HepG2 (cell line): Measurements from ENCODE around the gene RAB28. TPM values are rescaled to one million over a fixed set of nuclear protein-coding genes. Genes with fewer than 3 reads are reported as not detected.

Experiments
- ATAC-seq: fragments of 200-7000 bp; cut with Tn5 transposase; 3 replicates; pipeline ENCODE4 v1.9.1; 2020; ENCODE audit warnings: mild to moderate bottlenecking, moderate library complexity
- BruUV-seq: library from RNA; stranded (reverse); fragments of 400-500 nt; replicated peaks from 2 replicates; lab custom pipeline; 2021; lab: Mats Ljungman, UMichigan
- CTCF ChIA-PET: fragments of 300-600 bp; formaldehyde crosslinking; extraction: SDS; loops from one replicate; lab custom pipeline; 2021; ENCODE audit warnings: low total read pairs, inconsistent platforms, low intra/inter-chr PET ratio; lab: Yijun Ruan, JAX
- POLR2A ChIA-PET: fragments of 350-600 bp; sonication (Branson Sonifier 250); formaldehyde crosslinking; loops from one replicate; lab custom pipeline; 2020; ENCODE audit warnings: antibody characterized with exemption, inconsistent platforms; lab: Yijun Ruan, JAX
- DNase-seq: peaks from one replicate; pipeline ENCODE4 v3.0.0-alpha.2; 2015; ENCODE audit warnings: low spot score
- FAIRE-seq: peaks from 3 replicates; lab custom pipeline; 2011; peaks lifted over from hg19 to GRCh38; lab: Jason Lieb, UNC
- H2AFZ ChIP-seq: one replicate; pipeline ENCODE4 v1.6.1; 2011; ENCODE audit warnings: low read length, inconsistent platforms
- H3K27ac ChIP-seq: fragments of 300-600 bp; 3 replicates; pipeline ENCODE4 v1.8.0; 2011; ENCODE audit warnings: mixed run types, mild to moderate bottlenecking, mixed read lengths, low read length, inconsistent platforms; ENCODE audit not compliant: insufficient read depth; ENCODE audit errors: extremely low read length
- H3K27me3 ChIP-seq, 2 experiments: fragments of 200-600 bp in 1 of 2; 2 replicates in 1 of 2; 3 replicates in 1 of 2; pipeline versions ENCODE4 v1.6.0 to v1.8.0; 2011; ENCODE audit warnings: low read length in 2 of 2, mild to moderate bottlenecking in 2 of 2, moderate library complexity in 2 of 2, inconsistent platforms in 1 of 2; ENCODE audit not compliant: insufficient read depth in 2 of 2, control insufficient read depth in 1 of 2
- H3K36me3 ChIP-seq, 2 experiments: fragments of 200-600 bp in 1 of 2; replicated peaks in 1 of 2; 2 replicates in 1 of 2; 3 replicates in 1 of 2; pipeline versions ENCODE4 v1.5.1 to v1.8.0; 2011; ENCODE audit warnings: low read length in 2 of 2, inconsistent platforms in 1 of 2; ENCODE audit not compliant: insufficient read depth in 2 of 2, control insufficient read depth in 1 of 2
- H3K4me1 ChIP-seq: 2 replicates; pipeline ENCODE4 v1.5.1; 2012; ENCODE audit warnings: low read length, inconsistent platforms; ENCODE audit not compliant: insufficient read depth
- H3K4me2 ChIP-seq: 2 replicates; pipeline ENCODE4 v1.6.0; 2011; ENCODE audit warnings: low read depth, low read length, inconsistent platforms
- H3K4me3 ChIP-seq, 3 experiments: fragments of 200-600 bp in 1 of 3; sonication (generic), shearing (Covaris generic) in 1 of 3; replicated peaks in 1 of 3; 2 replicates each; pipeline ENCODE4 v1.5.1; 2011 to 2016; ENCODE audit warnings: low read length in 3 of 3, inconsistent platforms in 2 of 3, low read depth in 2 of 3, mild to moderate bottlenecking in 2 of 3, control low read depth in 1 of 3, mixed read lengths in 1 of 3; ENCODE audit not compliant: insufficient read depth in 1 of 3
- H3K79me2 ChIP-seq: one replicate; pipeline ENCODE4 v1.6.1; 2011; ENCODE audit warnings: low read length, inconsistent platforms; ENCODE audit not compliant: insufficient read depth
- H3K9ac ChIP-seq: 2 replicates; pipeline ENCODE4 v1.6.0; 2011; ENCODE audit warnings: mild to moderate bottlenecking, low read depth, low read length, inconsistent platforms; ENCODE audit not compliant: insufficient read depth
- H3K9me3 ChIP-seq: 2 replicates; pipeline ENCODE4 v1.5.1; 2012; ENCODE audit warnings: mild to moderate bottlenecking, low read length
- H4K20me1 ChIP-seq: 2 replicates; pipeline ENCODE4 v1.6.0; 2011; ENCODE audit warnings: inconsistent platforms, mild to moderate bottlenecking, low read length, moderate library complexity; ENCODE audit not compliant: insufficient read depth
- AGO2 ChIP-seq: fragments of 200-400 bp; formaldehyde crosslinking; optimal IDR thresholded peaks from 2 replicates; pipeline ENCODE3; 2017; ENCODE audit warnings: mild to moderate bottlenecking, low read depth, low read length, moderate library complexity
- CENPT ChIP-seq: sonication (generic); formaldehyde crosslinking; IDR thresholded peaks from 2 replicates; pipeline ENCODE4 v1.8.0; 2022; ENCODE audit warnings: low read depth, mild to moderate bottlenecking, moderate library complexity, missing genetic modification reagents
- EED ChIP-seq: sonication (generic); formaldehyde crosslinking; IDR thresholded peaks from 2 replicates; pipeline ENCODE4 v1.5.0; 2020; ENCODE audit warnings: mild to moderate bottlenecking, missing genetic modification reagents
- KDM4B ChIP-seq: sonication (generic); formaldehyde crosslinking; IDR thresholded peaks from 2 replicates; pipeline ENCODE4 v1.4.0; 2020; ENCODE audit warnings: missing genetic modification reagents
- KLF9 ChIP-seq: IDR thresholded peaks from 2 replicates; pipeline ENCODE4 v1.6.1; 2016; ENCODE audit warnings: low read depth
- MTA1 ChIP-seq: sonication (generic); formaldehyde crosslinking; IDR thresholded peaks from 2 replicates; pipeline ENCODE4 v1.4.0; 2020; ENCODE audit warnings: missing genetic modification reagents, mild to moderate bottlenecking, borderline replicate concordance
- NFIC ChIP-seq: IDR thresholded peaks from 2 replicates; pipeline ENCODE4 v1.6.1; 2012; ENCODE audit warnings: mild to moderate bottlenecking, low read length, inconsistent platforms
- RAD21 ChIP-seq: fragments of 450-650 bp; formaldehyde crosslinking; IDR thresholded peaks from 2 replicates; pipeline ENCODE4 v1.5.0; 2020; ENCODE audit warnings: mild to moderate bottlenecking
- RAD51 ChIP-seq: fragments of 450-650 bp; IDR thresholded peaks from 2 replicates; pipeline ENCODE4 v1.6.1; 2016; ENCODE audit warnings: borderline replicate concordance
- RARG ChIP-seq: sonication (generic); formaldehyde crosslinking; IDR thresholded peaks from 2 replicates; pipeline ENCODE4 v1.4.0; 2020; ENCODE audit warnings: low read depth, mild to moderate bottlenecking, missing genetic modification reagents
- RFX5 ChIP-seq: IDR thresholded peaks from 2 replicates; pipeline ENCODE4 v1.6.1; 2011; ENCODE audit warnings: low read depth, low read length, improper control_type of control experiment
- THYN1 ChIP-seq: sonication (generic); formaldehyde crosslinking; IDR thresholded peaks from 2 replicates; pipeline ENCODE4 v1.8.1; 2023; ENCODE audit warnings: low read depth, mild to moderate bottlenecking, moderate library complexity, missing genetic modification reagents, borderline replicate concordance
- TMF1 ChIP-seq: sonication (generic); formaldehyde crosslinking; IDR thresholded peaks from 2 replicates; pipeline ENCODE4 v1.8.1; 2022; ENCODE audit warnings: low read depth, missing genetic modification reagents
- ZFP36L2 ChIP-seq: sonication (generic); formaldehyde crosslinking; IDR thresholded peaks from 2 replicates; pipeline ENCODE4 v1.4.0; 2020; ENCODE audit warnings: missing genetic modification reagents
- ZNF383 ChIP-seq: sonication (generic); formaldehyde crosslinking; IDR thresholded peaks from 2 replicates; pipeline ENCODE4 v1.4.0; 2020; ENCODE audit warnings: missing genetic modification reagents, mild to moderate bottlenecking, borderline replicate concordance
- ZNF556 ChIP-seq: sonication (generic); formaldehyde crosslinking; IDR thresholded peaks from 2 replicates; pipeline ENCODE4 v1.4.0; 2020; ENCODE audit warnings: mild to moderate bottlenecking, missing genetic modification reagents, borderline replicate concordance
- ZNF709 ChIP-seq: sonication (generic); formaldehyde crosslinking; IDR thresholded peaks from 2 replicates; pipeline ENCODE4 v1.5.0; 2020; ENCODE audit warnings: mild to moderate bottlenecking, missing genetic modification reagents
- ZNF746 ChIP-seq: sonication (generic); formaldehyde crosslinking; IDR thresholded peaks from 2 replicates; pipeline ENCODE4 v1.8.0; 2022; ENCODE audit warnings: mild to moderate bottlenecking, missing genetic modification reagents
- WGBS: methylation state at CpG from one replicate; pipeline ENCODE4 v1.1.6; 2017; ENCODE audit warnings: low lambda C conversion rate; 5-methylcytosine and 5-hydroxymethylcytosine counted together
- in situ Hi-C: cut with HindIII; loops from 2 replicates; pipeline ENCODE4 v1.10.0; 2017; ENCODE audit warnings: low pct_unique_long_range_greater_than_20kb; ENCODE audit not compliant: extremely low pct_ligation_motif_present
- intact Hi-C: fragments of 100-400 bp; cut with micrococcal nuclease; formaldehyde crosslinking; loops from one replicate; pipeline ENCODE4 v1.10.0; 2022; ENCODE audit not compliant: unreplicated experiment
- polyA plus RNA-seq, 8 experiments: library from polyadenylated mRNA; depleted of rRNA in 3 of 8; stranded (reverse) in 7 of 8; unstranded in 1 of 8; fragments of >200 nt; fragmentation: Illumina TruSeq in 4 of 8; extraction: Trizol in 4 of 8; gene quantifications; 2 replicates each; pipeline versions ENCODE4 v1.2.1 to v1.2.3, GENCODE V29; 2011 to 2016; ENCODE audit warnings: low read depth in 4 of 8, missing spikeins in 1 of 8, mixed read lengths in 1 of 8; ENCODE audit not compliant: insufficient read depth in 1 of 8
- total RNA-seq, 5 experiments: library from RNA; depleted of rRNA; stranded (reverse); fragments of >200 nt; fragmentation: Illumina TruSeq; extraction: Trizol; gene quantifications; 2 replicates each; pipeline ENCODE4 v1.2.3, GENCODE V29; 2016; ENCODE audit warnings: low read depth in 1 of 5
- TF ChIP-seq, protein P1 (sequence below): sonication (generic); formaldehyde crosslinking; IDR thresholded peaks from 2 replicates; pipeline ENCODE4 v1.8.1; 2022; ENCODE audit warnings: mild to moderate bottlenecking, missing genetic modification reagents
- TF ChIP-seq, protein P2 (sequence below): conservative IDR thresholded peaks from 2 replicates; pipeline ENCODE4 v1.6.1; 2018; ENCODE audit warnings: missing genetic modification reagents

The RAB28 gene
- total and polyA plus RNA-seq, 2 of the 13 experiments (the other 11 are each of a cell fraction or from before 2014, with no cell fraction given) = 11.8 to 18.2 TPM

DNA sequence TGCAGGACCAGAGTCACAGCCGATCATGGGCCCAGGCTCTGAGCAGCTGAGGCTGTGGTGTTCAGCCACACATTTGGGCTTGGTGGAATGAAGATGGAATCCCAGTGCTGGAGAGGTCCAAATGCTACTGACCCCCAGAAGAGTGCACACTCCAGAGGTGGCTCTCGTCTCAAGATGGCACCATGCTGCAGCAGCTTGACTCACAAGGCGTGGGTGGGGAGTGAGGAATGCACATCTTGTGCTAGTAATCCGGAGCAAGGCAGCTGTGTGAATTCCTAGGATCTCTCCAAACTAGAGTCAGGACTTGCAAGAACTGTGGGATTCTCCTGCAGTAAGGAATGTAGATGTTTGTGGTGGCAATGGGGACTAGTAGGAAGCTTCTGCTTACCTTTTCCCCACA, 28.7 kb downstream of the RAB28 start (continued):
- TF ChIP-seq KLF9 (no peak), EED (CRISPR knock-in tag) (no peak), ZNF709 (no peak)

DNA sequence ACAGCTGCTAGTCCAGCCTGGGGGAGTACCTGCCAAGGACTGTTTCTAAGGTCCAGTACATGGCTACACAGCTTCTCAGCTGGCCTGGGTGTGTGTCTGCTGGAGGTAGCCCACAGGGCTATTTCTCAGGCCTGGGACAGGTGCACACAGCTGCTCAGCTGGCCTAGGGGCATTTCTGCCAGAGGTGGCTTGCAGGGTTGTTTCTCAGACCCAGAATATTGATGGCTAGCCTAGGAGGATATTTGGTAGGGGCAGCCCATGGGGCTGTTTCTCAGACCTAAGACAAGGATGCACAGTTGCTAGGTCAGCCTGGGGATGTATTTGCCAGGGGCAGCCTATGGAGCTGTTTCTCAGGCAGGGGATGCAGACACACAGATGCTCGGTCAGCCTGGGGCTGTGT, 29.4 kb downstream of the RAB28 start:
- no peak overlapping the region for H3K4me2 ChIP-seq
- ChIA-PET CTCF (no interaction called here), POLR2A (no interaction called here)
- ATAC-seq = no peak
- intact Hi-C loops (no loop called here), in situ Hi-C loops (no loop called here)
- H3K9me3 ChIP-seq = no peaks in the 10 kb centered on the region
- H3K36me3 ChIP-seq = peaks cover 5 to 14% of the 10 kb centered on the region in 2 experiments; a peak in 3 of 5 replicates
- no peak for FAIRE-seq
- DNase-seq = no peak
- no peak overlapping the region for H3K27ac ChIP-seq
- no peak overlapping the region for H3K4me3 ChIP-seq
- H2AFZ ChIP-seq = no peak overlapping the region
- H4K20me1 ChIP-seq = no peaks in the 10 kb centered on the region
- H3K9ac ChIP-seq = no peak overlapping the region
- H3K4me1 ChIP-seq = no peaks in the 10 kb centered on the region
- no TSS peak for BruUV-seq
- WGBS = no CpG with 5 or more reads among the region's 1 CpG
- no peaks in the 10 kb centered on the region for H3K27me3 ChIP-seq
- TF ChIP-seq THYN1 (CRISPR knock-in tag) (no peak), ZNF383 (CRISPR knock-in tag) (no peak), TMF1 (CRISPR knock-in tag) (no peak), MTA1 (CRISPR knock-in tag) (no peak), RAD51 (no peak), RARG (CRISPR knock-in tag) (no peak), KDM4B (CRISPR knock-in tag) (no peak), RAD21 (CRISPR knock-in tag) (no peak), NFIC (no peak), ZFP36L2 (CRISPR knock-in tag) (no peak), ZNF556 (CRISPR knock-in tag) (no peak), CENPT (CRISPR knock-in tag) (no peak), AGO2 (no peak), ZNF746 (no peak), RFX5 (no peak)
- TF ChIP-seq, protein P1, sequence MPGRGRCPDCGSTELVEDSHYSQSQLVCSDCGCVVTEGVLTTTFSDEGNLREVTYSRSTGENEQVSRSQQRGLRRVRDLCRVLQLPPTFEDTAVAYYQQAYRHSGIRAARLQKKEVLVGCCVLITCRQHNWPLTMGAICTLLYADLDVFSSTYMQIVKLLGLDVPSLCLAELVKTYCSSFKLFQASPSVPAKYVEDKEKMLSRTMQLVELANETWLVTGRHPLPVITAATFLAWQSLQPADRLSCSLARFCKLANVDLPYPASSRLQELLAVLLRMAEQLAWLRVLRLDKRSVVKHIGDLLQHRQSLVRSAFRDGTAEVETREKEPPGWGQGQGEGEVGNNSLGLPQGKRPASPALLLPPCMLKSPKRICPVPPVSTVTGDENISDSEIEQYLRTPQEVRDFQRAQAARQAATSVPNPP (CRISPR knock-in tag) = no peak
- TF ChIP-seq, protein P2, sequence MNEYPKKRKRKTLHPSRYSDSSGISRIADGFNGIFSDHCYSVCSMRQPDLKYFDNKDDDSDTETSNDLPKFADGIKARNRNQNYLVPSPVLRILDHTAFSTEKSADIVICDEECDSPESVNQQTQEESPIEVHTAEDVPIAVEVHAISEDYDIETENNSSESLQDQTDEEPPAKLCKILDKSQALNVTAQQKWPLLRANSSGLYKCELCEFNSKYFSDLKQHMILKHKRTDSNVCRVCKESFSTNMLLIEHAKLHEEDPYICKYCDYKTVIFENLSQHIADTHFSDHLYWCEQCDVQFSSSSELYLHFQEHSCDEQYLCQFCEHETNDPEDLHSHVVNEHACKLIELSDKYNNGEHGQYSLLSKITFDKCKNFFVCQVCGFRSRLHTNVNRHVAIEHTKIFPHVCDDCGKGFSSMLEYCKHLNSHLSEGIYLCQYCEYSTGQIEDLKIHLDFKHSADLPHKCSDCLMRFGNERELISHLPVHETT (CRISPR knock-in tag) = no peak
- no peaks in the 10 kb centered on the region for H3K79me2 ChIP-seq
